ENCODE results near the gene CCNH. TPM values are rescaled to one million over a fixed set of nuclear protein-coding genes. Genes with fewer than 3 reads are reported as not detected.

The CCNH gene
- total and polyA plus RNA-seq, 2 experiments from 2014 or later: 74.4 to 80.2 TPM

GRCh38 chr5:87390075-87390474 is 22.7 kb downstream of the CCNH start:
- Mint-ChIP-seq H3K27me3 (ENCODE audit: insufficient read depth, low read depth, poor library complexity) (peaks cover 2% of the 10 kb centered on the region), H3K36me3 (ENCODE audit: low read depth) (peaks cover 75% of the 10 kb centered on the region), H3K9me3 (no peaks in the 10 kb centered on the region), H3K4me1 (no peaks in the 10 kb centered on the region), H3K4me3 (no peak overlapping the region), H3K27ac (no peak overlapping the region)
- Histone ChIP-seq H4K20me1 (replicated peaks; ENCODE audit: insufficient read depth) (peaks cover 3% of the 10 kb centered on the region; the same call in 1 of the 2 replicates), H3K4me3 (no peak overlapping the region), H2AFZ (no peak overlapping the region), H3F3A (replicated peaks; ENCODE audit: low read depth) (no peaks in the 10 kb centered on the region), H3K4me1 (ENCODE audit: insufficient read depth) (no peaks in the 10 kb centered on the region), H3K9me2 (ENCODE audit: insufficient read depth) (no peaks in the 10 kb centered on the region), H3K36me3 (ENCODE audit: insufficient read depth) (peaks cover 58% of the 10 kb centered on the region), H3K4me2 (no peak overlapping the region), H3K27me3 (ENCODE audit: insufficient read depth) (no peaks in the 10 kb centered on the region), H3K27ac (ENCODE audit: low read depth) (no peak overlapping the region), H3K79me2 (replicated peaks; ENCODE audit: insufficient read depth) (no peaks in the 10 kb centered on the region)
- TF ChIP-seq ZNF331 (CRISPR knock-in tag; IDR thresholded peaks at IDR 0.05; ENCODE audit: low read depth): no peak
- TF ChIP-seq, protein P1, sequence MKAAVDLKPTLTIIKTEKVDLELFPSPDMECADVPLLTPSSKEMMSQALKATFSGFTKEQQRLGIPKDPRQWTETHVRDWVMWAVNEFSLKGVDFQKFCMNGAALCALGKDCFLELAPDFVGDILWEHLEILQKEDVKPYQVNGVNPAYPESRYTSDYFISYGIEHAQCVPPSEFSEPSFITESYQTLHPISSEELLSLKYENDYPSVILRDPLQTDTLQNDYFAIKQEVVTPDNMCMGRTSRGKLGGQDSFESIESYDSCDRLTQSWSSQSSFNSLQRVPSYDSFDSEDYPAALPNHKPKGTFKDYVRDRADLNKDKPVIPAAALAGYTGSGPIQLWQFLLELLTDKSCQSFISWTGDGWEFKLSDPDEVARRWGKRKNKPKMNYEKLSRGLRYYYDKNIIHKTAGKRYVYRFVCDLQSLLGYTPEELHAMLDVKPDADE (IDR thresholded peaks at IDR 0.05): no peak
- no peak for TF ChIP-seq NANOG (IDR thresholded peaks at IDR 0.05; ENCODE audit: borderline replicate concordance)
- TF ChIP-seq POLR2AphosphoS5 (IDR thresholded peaks at IDR 0.05; ENCODE audit: low read depth): no peak
- no peak for TF ChIP-seq EZH2phosphoT487 (IDR thresholded peaks at IDR 0.05; ENCODE audit: unreplicated experiment)
- DNase-seq (ENCODE audit: low spot score) (no peak), ATAC-seq (no peak)

DNA sequence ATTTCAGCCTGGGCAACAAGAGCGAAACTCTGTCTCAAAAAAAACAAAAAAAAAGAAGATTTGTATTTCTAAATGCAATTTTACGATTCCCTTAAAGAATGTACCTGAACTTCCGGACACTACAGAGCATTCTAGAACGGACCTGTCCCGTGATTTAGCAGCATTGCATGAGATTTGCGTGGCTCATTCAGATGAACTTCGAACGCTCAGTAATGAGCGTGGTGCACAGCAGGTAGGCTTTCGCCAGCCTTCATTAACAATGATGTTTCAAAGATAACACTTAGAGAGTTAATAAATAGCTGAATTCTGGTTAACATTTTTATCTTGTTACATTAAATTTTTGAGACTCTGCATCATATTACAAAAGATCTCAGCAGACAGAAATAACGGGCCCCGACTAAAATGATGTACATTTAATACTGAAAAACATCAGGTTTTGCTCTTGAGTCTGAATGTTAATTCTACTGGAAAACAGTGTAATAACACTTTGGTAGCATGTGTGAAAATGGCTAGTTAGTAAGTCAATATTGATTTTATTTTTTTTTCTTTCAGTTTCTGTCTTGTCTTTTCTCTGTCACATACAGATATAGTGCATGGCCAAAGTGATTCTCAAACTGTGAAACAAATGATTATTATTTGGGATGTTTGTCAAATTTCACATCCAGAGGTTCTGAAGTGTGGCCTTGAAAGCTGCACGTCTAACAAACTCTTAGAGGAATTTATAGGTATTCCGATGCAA is 23.3 kb downstream of the CCNH start:
- Histone ChIP-seq H3F3A (replicated peaks; ENCODE audit: low read depth) (no peaks in the 10 kb centered on the region), H2AFZ (no peak overlapping the region), H3K27ac (ENCODE audit: low read depth) (no peak overlapping the region), H3K4me3 (no peak overlapping the region), H3K27me3 (ENCODE audit: insufficient read depth) (no peaks in the 10 kb centered on the region), H3K79me2 (replicated peaks; ENCODE audit: insufficient read depth) (no peaks in the 10 kb centered on the region), H3K4me2 (no peak overlapping the region), H3K36me3 (ENCODE audit: insufficient read depth) (peaks cover 53% of the 10 kb centered on the region), H3K4me1 (ENCODE audit: insufficient read depth) (no peaks in the 10 kb centered on the region), H4K20me1 (replicated peaks; ENCODE audit: insufficient read depth) (peaks cover 3% of the 10 kb centered on the region; the same call in 1 of the 2 replicates), H3K9me2 (ENCODE audit: insufficient read depth) (no peaks in the 10 kb centered on the region)
- no peak overlapping the region for H3K27ac Mint-ChIP-seq
- ATAC-seq (no peak), DNase-seq (ENCODE audit: low spot score) (no peak)
- H3K36me3 Mint-ChIP-seq (ENCODE audit: low read depth): peaks cover 69% of the 10 kb centered on the region
- no peaks in the 10 kb centered on the region for H3K9me3 Mint-ChIP-seq
- H3K4me1 Mint-ChIP-seq: no peaks in the 10 kb centered on the region
- no peak overlapping the region for H3K4me3 Mint-ChIP-seq
- H3K27me3 Mint-ChIP-seq (ENCODE audit: insufficient read depth, low read depth, poor library complexity): peaks cover 2% of the 10 kb centered on the region
- TF ChIP-seq ZNF331 (CRISPR knock-in tag; IDR thresholded peaks at IDR 0.05; ENCODE audit: low read depth) (no peak), NANOG (IDR thresholded peaks at IDR 0.05; ENCODE audit: borderline replicate concordance) (no peak), CTCF (conservative IDR thresholded peaks at IDR 0.05; ENCODE audit: low read depth in 2 of 2) (no peak), ZNF462 (CRISPR knock-in tag; IDR thresholded peaks at IDR 0.05) (no peak), POLR2AphosphoS5 (IDR thresholded peaks at IDR 0.05; ENCODE audit: low read depth) (no peak)
- TF ChIP-seq, protein P1 (IDR thresholded peaks at IDR 0.05): no peak

All from GM23338 (cell line).